C4-2B (cell line): ENCODE data around the gene NPC1.

Source experiments
- H3K27ac ChIP-seq: fragments of 450-650 bp; 2 replicates; pipeline ENCODE4 v1.5.1; 2017
- CTCF ChIP-seq: fragments of 450-650 bp; conservative IDR thresholded peaks from 2 replicates; pipeline ENCODE4 v1.5.1; 2017; ENCODE audit warnings: mild to moderate bottlenecking
- ZFX ChIP-seq: fragments of 450-650 bp; IDR thresholded peaks from 2 replicates; pipeline ENCODE4 v1.6.1; 2017

NPC1 gene

GRCh38 chr18:23541349-23542093 lies 44.8 kb downstream of the NPC1 start:
- TF ChIP-seq CTCF (no peak), ZFX (no peak)
- no peak overlapping the region for H3K27ac ChIP-seq

GRCh38 chr18:23540867-23541266 lies 45.4 kb downstream of the NPC1 start:
- TF ChIP-seq CTCF: no peak
- no peak for TF ChIP-seq ZFX
- H3K27ac ChIP-seq: no peak overlapping the region

- no peak overlapping the region for H3K27ac ChIP-seq
- no peak for TF ChIP-seq CTCF
- TF ChIP-seq ZFX: no peak
These were observed 46.3 kb downstream of the NPC1 start for GRCh38 chr18:23539911-23540525.

- no peak overlapping the region for H3K27ac ChIP-seq
- TF ChIP-seq ZFX: no peak
- no peak for TF ChIP-seq CTCF
These were observed 47.0 kb downstream of the NPC1 start for GRCh38 chr18:23539296-23539695.

GRCh38 chr18:23538870-23539269 lies 47.4 kb downstream of the NPC1 start:
- TF ChIP-seq CTCF: no peak
- no peak for TF ChIP-seq ZFX
- H3K27ac ChIP-seq: no peak overlapping the region

GRCh38 chr18:23538001-23538400 lies 48.3 kb downstream of the NPC1 start:
- H3K27ac ChIP-seq: no peak overlapping the region
- TF ChIP-seq ZFX (no peak), CTCF (no peak)

- no peak for TF ChIP-seq ZFX
- TF ChIP-seq CTCF: no peak
- H3K27ac ChIP-seq: no peak overlapping the region
These were observed 49.0 kb downstream of the NPC1 start for GRCh38 chr18:23537274-23537673.
